Stimulated activated CD8-positive, alpha-beta memory T cell treated with anti-CD3 and anti-CD28 coated beads, Interleukin-4, amount 100 ng/mL, for 1 hour (primary cell): ENCODE measurements around the gene TFDP1.

Experiments used
- DNase-seq, 2 donors: peaks; one replicate each; pipeline ENCODE4 v3.0.0-alpha.2; 2020; ENCODE audit warnings: low read depth in 2 of 2, low spot score in 1 of 2

TFDP1 gene

DNA sequence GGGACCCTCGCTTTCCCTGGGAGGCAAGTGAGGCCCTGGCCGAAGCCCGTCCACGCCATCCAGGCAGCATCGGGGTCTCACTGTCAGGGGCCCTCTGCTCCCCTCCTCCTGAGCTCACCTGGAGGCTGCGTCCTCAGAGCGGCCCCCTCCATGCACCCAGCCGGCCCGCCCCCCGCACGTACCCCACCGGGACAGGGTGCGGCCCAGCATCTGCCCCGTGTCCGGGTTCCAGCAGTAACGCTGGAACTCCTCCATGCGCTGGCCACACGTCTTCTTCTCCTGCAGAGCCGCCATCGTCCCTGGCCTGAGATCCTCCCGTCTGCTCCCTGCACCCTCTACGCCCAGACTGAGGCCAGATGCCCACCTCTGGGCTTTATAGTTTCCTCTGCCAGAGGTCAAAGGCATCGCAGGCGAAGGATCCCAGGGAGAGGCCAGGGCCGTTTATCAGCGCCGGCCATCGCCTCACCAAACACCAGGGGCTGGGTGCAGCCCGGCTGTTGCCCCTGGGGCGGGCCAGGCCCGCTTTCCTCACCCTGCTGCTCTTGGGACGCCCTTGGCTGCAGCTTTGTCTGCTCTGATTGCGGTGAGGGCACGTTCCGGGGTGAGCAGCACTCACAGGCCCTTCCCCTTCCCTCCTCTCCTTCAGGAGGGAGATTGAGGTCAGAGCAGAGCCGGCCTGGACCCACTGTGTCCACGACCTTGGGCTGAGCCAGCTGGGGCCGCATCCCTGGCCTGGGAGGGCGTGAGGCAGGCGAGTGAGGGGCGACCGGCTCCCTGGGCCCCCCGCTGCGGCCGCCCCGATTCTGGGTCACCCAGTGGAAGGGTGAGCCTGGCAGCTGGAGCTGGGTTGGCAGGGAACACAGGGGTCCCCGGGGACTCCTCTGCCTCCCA, 73.5 kb downstream of the TFDP1 start, which contains the start of gene ATP4B:
Gene ATP4B (minus strand): TSS at position 348 of the 891 bp plus-strand sequence. CDS start 54 bp downstream, at position 294.
- DNase-seq = no peak

DNA sequence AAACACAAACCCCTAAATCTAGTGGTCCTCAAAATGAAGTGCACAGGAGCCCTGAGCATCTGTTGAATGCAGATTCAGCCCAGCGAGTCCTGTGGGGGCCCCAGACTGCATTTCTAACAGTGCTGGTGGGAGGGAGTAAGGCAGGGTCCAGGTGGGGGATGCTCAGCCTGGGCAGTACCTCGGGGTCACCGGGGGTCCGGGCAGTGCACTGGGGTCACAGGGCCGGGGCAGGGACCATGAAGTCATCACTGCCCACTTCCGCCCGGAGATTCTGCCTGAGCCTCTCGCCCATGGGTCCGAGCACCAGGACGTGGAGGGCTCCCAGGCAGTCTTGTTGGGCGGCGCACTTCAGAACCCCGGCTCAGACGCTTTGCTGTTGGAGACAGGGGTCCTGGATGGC, 74.3 kb downstream of the TFDP1 start:
- DNase-seq = no peak

DNA sequence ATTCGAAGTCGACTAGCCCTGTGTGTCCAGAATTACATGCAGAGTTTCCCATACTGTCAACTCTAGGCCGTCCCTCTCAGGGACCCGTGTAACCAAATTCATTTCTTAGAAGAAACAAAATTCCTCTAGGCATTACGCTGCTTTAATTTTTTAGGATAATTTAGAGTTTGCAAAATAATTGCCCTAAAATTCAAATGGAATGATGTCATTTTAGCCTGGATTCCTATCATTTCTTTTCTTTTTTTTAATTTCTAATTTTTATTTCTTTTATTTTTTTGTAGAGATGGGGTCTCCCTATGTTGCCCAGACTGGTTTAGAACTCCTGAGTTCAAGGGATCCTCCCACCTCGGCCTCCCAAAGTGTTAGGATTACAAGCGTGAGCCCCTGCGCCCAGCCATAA, 74.8 kb downstream of the TFDP1 start:
- DNase-seq = no peak

DNA sequence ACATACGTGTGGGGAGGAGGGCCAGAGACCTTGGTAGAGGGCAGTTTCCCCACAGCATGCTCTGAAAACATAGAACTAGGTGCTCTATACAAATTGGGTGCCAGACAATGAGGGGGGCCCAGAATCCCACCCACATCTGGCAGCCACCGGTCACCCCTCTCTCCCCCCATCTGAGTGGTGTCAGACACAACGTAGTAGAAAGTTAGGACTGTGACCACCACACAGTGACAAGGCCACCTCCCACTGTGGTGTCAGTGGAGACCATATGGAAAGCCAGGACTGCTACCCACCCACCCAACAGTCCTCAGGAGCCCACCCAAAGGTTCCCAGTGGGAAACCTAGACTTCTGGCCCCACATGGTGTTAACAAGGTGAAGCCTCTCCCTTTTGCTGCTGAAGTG, 75.5 kb downstream of the TFDP1 start:
- no peak for DNase-seq

DNA sequence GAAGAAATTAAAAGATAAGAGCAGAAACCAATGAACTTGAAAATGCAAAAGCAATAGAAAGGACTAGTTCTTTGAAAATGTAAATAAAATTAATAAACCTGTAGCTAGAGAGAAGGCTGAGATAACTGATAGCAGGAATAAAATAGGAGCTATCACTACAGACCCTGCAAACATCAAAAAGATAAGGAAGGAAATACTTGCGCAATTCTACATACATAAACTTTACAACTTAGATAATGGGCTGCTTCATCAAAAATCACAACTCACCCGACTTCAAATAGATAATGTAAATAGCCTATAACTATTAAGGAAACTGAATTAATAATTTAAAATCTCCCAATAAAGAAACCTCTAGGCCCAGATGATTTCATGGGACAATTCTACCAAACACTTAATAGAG, 77.0 kb downstream of the TFDP1 start:
- DNase-seq = no peak

DNA sequence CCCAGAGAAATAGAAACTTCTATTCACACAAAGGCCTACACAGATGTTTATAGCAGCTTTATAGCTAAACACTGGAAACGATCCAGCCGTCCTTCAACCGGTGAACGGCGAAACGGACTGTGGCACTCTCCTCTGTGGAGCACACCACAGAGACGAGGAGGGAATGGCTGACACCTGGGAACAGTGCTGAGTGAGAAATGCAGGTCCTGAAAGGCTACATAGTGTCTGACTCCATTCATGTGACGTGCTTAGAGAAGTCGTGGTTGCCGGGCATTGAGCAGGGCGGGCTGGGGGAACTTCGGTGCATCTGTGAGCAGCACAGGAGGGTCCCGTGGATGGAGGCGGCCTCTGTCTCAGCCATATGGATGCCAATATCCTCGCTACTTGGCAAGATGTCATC, 79.4 kb downstream of the TFDP1 start:
- DNase-seq = no peak

DNA sequence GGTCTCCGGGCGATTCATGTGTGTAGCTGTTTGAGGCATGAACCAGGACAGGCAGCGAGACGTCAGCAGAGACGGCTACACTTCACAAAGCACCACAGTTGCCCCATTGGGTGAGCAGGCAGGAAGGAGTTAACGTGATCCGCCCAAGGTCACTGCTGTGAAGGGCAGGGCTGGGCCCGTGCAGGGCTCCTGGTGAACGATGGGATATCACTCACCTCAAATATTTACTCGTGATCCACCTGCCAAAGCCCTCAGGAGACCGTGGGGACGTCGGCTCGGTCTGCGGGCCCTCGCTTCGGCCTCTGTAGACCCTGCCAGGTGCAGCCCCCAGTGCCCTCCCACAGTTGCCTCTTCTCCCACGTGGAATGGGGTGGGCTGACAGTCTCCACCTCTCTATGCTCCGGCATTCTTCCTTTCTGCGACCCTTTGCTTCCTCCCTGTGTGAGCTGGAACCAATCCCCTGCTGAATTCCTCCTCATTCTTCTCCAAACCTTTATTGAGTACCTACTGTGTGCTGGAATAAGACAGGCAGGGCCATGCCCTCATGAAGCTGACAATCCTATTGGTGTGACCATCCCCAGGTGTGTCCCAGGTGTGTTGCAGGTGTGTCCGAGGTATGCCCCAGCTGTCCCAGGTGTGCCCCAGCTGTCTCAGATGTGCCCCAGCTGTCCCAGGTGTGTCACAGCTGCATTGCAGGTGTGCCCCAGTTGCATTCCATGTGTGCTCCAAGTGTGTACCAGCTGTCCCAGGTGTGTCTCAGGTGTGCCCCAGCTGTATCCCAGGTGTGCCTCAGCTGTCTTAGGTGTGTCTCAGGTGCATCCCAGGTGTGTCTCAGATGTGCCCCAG, 80.4 kb downstream of the TFDP1 start:
- DNase-seq = no peak

DNA sequence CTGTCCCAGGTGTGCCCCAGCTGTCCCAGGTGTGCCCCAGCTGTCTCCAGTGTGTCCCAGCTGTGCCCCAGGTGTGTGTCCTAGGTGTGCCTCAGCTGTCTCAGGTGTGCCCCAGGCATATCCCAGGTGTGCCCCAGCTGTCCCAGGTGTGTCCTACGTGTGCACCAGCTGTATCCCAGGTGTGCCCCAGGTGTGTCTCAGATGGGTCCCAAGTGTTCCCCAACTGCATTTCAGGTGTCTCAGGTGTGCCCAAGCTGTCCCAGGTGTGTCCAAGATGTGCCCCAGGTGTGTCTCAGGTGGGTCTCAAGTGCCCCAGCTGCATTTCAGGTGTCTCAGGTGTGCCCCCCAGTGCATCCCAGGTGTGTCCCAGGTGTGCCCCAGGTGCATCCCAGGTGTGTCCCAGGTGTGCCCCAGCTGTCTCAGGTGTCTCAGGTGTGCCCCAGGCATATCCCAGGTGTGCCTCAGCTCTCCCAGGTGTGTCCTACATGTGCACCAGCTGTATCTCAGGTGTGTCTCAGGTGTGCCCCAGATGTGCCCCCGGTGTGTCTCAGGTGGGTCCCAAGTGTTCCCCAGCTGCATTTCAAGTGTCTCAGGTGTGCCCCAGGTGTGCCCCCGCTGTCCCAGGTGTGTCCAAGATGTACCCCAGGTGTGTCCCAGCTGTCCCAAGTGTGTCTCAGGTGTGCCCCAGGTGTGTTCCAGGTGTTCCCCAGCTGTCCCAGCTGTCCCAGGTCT, 81.2 kb downstream of the TFDP1 start:
- DNase-seq = no peak

DNA sequence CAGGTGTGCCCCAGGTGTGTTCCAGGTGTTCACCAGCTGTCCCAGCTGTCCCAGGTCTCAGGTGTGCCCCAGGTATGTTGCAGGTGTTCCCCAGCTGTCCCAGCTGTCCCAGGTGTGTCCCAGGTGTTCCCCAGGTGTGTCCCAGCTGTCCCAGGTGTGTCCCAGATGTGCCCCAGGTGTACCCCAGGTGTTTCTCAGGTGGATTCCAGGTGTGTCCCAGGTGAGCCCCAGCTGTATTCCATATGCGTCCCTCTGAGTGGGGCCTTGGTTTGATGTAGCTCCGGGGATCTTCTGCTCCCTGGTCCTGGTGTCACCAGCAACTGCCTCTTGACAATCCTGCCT, 81.7 kb downstream of the TFDP1 start:
- DNase-seq = no peak

DNA sequence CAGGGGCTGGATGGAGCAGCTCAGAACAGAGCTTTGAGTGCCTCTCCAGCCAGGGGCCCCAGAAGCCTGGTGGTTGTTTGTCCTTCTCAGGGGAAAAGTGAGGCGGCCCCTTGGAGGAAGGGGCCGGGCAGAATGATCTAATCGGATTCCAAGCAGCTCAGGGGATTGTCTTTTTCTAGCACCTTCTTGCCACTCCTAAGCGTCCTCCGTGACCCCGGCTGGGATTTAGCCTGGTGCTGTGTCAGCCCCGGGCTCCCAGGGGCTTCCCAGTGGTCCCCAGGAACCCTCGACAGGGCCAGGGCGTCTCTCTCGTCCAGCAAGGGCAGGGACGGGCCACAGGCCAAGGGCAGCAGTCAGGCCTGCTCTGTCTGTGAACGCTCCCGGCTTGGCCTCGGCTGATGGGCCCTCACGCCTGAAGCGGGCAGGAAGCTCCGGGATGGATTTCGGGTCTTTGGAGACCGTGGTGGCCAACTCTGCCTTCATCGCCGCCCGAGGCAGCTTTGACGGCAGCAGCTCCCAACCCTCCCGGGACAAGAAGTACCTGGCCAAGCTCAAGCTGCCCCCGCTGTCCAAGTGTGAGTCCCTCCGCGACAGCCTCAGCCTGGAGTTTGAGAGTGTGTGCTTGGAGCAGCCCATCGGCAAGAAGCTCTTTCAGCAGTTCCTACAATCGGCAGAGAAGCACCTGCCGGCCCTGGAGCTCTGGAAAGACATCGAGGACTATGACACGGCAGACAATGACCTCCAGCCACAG, 82.6 kb downstream of the TFDP1 start, which contains the start of gene GRK1:
Gene GRK1 (plus strand): TSS at position 269 of the 751 bp plus-strand sequence. CDS start 168 bp downstream, at position 437.
- no peak for DNase-seq

DNA sequence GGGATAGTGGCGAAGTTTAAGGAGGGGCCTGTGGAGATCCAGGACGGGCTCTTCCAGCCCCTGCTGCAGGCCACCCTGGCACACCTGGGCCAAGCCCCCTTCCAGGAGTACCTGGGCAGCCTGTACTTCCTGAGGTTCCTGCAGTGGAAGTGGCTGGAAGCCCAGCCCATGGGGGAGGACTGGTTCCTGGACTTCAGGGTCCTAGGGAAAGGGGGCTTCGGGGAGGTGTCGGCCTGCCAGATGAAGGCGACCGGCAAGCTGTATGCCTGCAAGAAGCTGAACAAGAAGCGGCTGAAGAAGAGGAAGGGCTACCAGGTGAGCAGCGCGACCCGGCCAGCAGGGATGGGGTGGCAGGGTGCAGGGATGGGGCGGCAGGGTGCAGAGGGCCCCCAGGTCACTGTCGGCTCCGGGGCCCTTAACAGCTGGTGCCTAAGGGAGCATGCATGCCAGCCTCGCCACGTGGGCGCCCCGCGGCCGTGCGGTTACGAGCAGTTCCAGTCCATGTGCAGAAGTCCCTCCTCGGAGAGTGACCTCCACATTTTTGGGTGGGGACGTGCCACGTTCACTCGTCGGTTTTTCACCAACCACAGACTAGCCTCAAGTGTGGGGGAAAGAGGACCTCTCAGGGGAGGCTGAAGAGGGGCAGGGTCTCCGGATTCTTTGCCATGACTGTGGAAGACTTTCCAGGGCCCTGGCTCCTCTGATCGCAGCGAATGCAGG, 83.4 kb downstream of the TFDP1 start:
- DNase-seq = no peak

DNA sequence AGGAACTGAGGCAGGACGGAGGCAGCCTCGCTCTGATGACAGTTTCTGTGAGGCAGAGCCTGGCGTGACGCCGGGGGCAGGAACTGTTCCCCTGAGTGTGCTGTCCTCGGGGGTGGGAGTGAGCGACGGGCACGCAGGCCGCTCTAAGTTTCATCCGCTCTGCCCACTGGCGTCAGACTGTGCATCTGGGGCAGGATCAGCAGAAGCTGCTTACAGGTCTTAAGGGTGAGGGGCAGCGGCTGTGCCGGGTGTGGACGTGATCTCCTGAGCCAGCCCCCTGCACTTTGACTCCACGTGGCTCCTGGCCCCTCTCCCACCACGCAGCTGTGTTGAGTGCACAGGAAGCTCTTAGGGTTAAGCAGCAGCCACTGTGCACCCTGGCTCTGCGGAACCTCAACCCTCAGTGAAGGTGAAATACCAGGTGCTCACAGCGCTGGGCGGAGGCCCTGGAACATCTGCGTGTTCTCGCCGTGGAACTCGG, 84.0 kb downstream of the TFDP1 start:
- no peak for DNase-seq

DNA sequence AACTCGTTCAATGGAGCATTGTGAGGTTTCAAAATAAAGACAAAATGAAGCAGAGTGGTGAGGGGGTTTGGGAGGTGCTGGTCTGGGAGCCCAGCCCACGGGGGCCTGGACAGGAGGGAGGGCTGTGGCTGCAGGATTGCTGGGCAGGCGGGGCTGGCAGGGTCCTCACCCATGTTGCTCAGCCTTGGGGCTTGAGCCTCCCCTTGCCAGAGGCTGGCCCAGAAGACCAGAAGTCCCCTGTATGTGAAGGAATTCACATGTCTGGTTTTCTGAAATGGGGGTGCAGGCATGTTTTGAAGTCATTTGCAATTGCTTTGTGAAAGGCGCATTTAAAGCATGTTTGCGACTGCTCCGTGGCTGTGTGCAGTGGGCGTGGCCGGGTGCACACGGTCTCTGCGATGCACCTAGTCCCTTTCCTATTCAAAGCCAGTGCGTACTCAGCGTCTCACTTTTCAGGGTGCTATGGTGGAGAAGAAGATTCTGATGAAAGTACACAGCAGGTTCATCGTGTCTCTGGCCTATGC, 84.7 kb downstream of the TFDP1 start:
- DNase-seq = no peak

DNA sequence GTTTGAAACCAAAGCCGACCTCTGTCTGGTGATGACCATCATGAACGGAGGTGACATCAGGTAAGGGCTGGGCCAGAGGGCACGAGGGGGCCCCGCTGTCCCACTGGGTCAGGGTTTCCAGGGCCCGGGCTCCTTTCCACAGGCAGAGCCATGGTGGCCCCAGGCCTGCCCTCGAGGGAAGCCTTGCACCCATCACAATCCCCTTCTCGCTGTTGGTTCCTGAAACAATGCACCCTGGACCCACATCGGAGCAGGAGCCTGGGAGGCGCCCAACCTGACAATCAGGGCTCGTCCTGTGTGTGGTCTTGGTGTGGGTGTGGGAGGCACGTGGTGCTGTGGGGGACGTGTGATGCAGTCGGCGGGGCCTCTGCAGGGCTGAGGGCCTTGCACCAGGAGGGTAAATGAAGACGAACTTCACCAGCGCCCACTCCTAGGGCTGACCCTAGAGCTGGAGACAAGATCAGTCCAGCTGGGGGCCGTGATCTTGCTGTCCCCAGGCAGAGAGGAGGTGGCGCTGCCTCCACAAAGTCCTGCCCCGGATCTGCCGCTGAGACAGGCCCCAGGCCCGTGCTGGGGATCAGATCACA, 85.3 kb downstream of the TFDP1 start:
- no peak for DNase-seq

DNA sequence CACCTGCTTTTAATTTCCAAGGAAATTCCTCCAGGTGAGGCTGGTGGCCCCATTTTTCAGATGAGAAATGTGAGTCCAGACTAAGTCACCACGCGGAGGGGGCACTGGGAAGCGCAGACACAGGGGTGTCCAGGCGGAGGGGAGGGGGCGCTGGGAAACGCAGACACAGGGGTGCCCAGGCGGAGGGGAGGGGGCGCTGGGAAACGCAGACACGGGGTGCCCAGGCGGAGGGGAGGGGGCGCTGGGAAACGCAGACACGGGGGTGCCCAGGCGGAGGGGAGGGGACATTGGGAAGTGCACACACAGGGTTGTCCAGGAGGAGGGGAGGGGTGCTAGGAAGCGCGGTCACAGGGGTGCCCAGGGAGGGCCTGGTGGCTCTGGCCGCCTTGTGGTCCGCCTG, 86.0 kb downstream of the TFDP1 start:
- no peak for DNase-seq

DNA sequence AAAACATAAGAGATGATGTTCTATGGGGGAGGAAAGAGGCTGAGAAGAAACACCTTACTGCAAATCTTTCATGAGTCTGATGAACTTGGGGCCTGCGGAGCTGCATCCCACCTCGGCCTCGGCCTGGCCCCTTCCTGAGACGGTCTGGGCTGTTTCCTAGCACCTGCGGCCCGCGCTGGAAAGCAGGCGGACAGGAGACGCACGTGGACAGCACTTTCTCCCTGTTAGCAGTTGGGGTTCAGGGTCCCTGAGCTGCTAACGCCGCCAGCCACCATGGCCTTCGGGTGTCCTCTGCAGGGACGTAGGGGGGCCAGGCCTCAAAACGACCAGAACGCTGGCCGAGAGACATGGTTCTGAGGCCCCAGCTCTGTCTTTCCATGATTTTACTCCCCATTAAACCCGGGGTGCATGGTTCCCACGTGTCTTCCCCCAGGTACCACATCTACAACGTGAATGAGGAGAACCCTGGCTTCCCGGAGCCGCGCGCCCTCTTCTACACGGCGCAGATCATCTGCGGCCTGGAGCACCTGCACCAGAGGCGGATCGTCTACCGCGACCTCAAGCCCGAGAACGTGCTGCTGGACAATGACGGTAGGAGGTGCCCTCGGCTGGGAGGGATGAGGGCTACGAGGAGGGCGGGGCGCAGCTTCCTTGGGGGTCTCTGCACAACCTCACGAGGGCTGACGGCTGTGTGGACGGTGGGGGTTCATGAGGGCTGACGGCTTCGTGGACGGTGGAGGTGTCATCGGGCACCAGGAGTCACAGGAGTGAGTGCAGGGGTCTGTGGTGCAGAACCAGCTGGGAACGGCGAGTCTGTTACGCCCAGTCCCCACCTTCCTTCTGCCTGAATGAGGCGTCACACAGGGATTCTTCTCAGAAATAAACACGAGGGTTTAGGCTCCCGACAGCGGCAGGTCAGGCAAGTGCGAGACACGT, 86.8 kb downstream of the TFDP1 start:
- no peak for DNase-seq

DNA sequence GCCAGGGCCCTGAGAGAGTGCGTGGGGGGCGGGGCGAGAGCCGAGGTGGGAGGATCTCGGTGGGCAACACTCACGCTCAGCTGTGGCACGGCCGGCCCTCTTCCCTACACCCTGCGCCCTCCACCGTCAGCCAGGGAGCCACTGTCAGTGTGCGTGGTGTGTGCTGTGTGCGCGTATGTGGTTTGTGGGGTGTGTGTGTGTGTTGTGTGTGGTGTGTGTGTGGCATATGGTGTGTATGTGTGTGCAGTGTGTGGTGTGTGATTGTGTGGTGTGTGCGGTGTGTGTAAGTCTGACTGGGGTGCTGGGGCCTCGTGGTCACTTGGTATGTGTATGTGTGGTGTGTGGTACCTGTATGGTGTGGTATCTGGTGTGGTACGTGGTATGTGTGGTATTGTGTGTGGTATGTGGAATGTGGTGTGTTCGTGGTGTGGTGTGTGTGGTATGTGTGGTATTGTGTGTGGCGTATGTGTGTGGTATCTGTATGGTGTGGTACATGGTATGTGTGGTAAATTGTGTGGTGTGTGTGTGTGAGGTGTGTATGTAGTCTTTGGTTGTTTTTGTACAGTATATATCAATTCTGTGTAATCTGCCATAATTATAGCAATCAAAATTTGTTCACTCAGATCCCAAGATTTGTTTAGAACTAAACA, 87.6 kb downstream of the TFDP1 start:
- DNase-seq = no peak
